Astrocyte of the spinal cord (primary cell): Measurements from ENCODE around the gene SLC9A1.
A peak's percentile ranks its signal among the peaks of the same experiment; 100 is the strongest.

ENCODE experiments used
- DNase-seq: peaks from one replicate; pipeline ENCODE4 v3.0.0; 2011; ENCODE audit warnings: low read depth, low spot score
- H3K4me3 ChIP-seq: 2 replicates; pipeline ENCODE4 v1.5.1; 2011; ENCODE audit warnings: low read depth, mild to moderate bottlenecking, low read length, moderate library complexity
- CTCF ChIP-seq: IDR thresholded peaks from 2 replicates; pipeline ENCODE4 v1.5.1; 2012; ENCODE audit warnings: low read depth, mild to moderate bottlenecking, low read length, inconsistent platforms
- in situ Hi-C: cut with HindIII; loops from 2 replicates; pipeline ENCODE4 v1.10.0; 2017; ENCODE audit warnings: low sequenced_read_pairs

Gene SLC9A1

DNA sequence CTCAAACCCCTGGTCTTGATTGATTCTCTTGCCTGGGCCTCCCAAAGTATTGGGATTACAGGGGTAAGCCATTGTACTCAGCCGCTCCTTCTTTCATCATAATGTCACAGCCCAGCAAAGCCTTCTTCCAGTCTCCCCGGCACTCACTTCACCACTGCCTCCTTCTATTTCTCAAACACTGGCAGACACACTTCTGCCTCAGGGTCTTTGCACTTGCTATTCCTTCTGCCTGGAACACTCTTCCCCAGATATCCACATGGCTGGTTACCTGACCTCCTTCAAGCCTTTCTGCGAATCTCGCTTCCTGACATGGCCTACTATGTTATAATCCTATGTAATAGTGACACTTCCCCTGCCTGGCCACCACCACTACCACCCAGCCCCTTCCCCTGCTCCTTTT is 7.2 kb upstream of the SLC9A1 start:
- in situ Hi-C loops: no loop called here
- H3K4me3 ChIP-seq: no peak overlapping the region
- TF ChIP-seq CTCF: no peak
- no peak for DNase-seq

- no peak for DNase-seq
- no peak overlapping the region for H3K4me3 ChIP-seq
- in situ Hi-C loops: no loop called here
- TF ChIP-seq CTCF: no peak
These were observed 6.7 kb upstream of the SLC9A1 start for GRCh38 chr1:27161594-27161993.

- DNase-seq: no peak
- in situ Hi-C loops: no loop called here
- no peak for TF ChIP-seq CTCF
- no peak overlapping the region for H3K4me3 ChIP-seq
These were observed 2.3 kb upstream of the SLC9A1 start for GRCh38 chr1:27157194-27157593.

DNA sequence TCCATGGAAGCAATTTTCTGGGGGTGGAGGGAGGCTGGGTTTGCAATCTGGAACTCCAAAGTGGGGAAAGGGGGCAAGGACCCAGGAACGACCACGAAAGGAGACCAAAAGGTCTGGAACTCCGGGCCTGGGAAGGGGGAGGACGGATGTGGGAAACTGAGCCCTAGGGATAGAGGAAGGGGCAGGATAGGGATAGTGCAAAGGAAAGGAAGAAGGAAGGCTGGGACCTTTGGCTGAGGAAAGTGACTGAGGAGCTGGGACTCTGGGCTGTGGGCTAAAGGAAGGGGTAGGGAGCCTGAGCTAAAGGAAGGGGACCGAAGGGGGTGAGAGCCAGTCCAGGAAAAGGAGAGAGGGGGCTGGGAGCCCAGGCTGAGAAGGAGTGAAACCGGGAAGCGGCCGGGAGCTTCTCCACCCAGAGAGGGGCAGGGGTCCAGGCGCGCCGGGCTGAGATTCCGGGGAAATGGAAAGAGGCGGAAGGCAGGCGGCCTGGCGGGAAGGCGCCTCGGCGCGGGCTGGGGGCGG is 395 bp downstream of the SLC9A1 start:
- TF ChIP-seq CTCF: no peak
- peak overlapping the region; percentile 61 for H3K4me3 ChIP-seq
- DNase-seq: no peak
- in situ Hi-C loops: no loop called here

DNA sequence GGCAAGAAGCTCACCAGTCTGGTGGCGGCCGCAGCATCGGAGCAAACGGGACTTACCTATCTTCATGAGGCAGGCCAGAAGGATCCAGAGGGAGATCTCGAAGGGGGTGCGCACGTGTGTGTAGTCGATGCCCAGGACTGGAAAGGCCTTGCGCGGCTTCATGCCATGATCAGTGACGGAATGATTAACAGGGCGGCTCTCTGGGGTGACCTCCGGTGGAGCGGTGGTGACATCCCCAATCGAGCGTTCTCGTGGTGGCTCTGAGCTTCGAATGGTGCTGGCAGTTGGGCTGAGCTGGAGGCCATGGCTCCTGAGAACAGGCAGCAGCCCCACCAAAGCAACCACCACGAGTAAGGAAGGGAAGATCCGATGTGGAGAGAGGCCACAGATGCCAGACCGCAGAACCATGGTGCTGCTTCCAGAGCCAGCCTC is 982 bp downstream of the SLC9A1 start:
- in situ Hi-C loops: no loop called here
- peak overlapping the region; percentile 27 for H3K4me3 ChIP-seq
- DNase-seq: no peak
- no peak for TF ChIP-seq CTCF

GRCh38 chr1:27153549-27153886 is 1.4 kb downstream of the SLC9A1 start:
- in situ Hi-C loops: no loop called here
- H3K4me3 ChIP-seq: peak overlapping the region; percentile 27
- TF ChIP-seq CTCF: no peak
- no peak for DNase-seq
